KMS-11 (cell line): ENCODE data around the gene ZFAND3.

Source experiments
- H2AFZ ChIP-seq: fragments of 200-600 bp; sonication (generic); 2 replicates; pipeline ENCODE4 v1.6.1; 2016; ENCODE audit warnings: antibody characterized with exemption, mixed run types, low read depth
- H3K27ac ChIP-seq: fragments of 200-600 bp; sonication (generic); 2 replicates; pipeline ENCODE4 v1.6.1; 2016; ENCODE audit warnings: mild to moderate bottlenecking, mixed run types
- H3K27me3 ChIP-seq: fragments of 200-600 bp; sonication (generic); 2 replicates; pipeline ENCODE4 v1.6.1; 2017; ENCODE audit warnings: mild to moderate bottlenecking, low read depth, mixed run types, moderate library complexity; ENCODE audit not compliant: insufficient read depth
- H3K36me3 ChIP-seq: fragments of 200-600 bp; sonication (generic); 2 replicates; pipeline ENCODE4 v1.6.1; 2017; ENCODE audit warnings: mild to moderate bottlenecking, mixed run types; ENCODE audit not compliant: insufficient read depth
- H3K4me1 ChIP-seq: fragments of 200-600 bp; sonication (generic); 2 replicates; pipeline ENCODE4 v1.6.1; 2016; ENCODE audit warnings: mild to moderate bottlenecking, low read depth, mixed run types; ENCODE audit not compliant: poor library complexity, severe bottlenecking
- H3K4me2 ChIP-seq: fragments of 200-600 bp; sonication (generic); 2 replicates; pipeline ENCODE4 v1.7.0; 2016; ENCODE audit warnings: mild to moderate bottlenecking, mixed run types
- H3K4me3 ChIP-seq: fragments of 200-600 bp; sonication (generic); IDR thresholded peaks from 2 replicates; pipeline ENCODE4 v1.6.1; 2017; ENCODE audit warnings: low read depth, low read length, mixed read lengths; ENCODE audit not compliant: insufficient read depth
- H3K79me2 ChIP-seq: fragments of 200-600 bp; sonication (generic); 2 replicates; pipeline ENCODE4 v1.6.1; 2016; ENCODE audit warnings: low read depth, mixed run types; ENCODE audit not compliant: insufficient read depth
- H3K9ac ChIP-seq: fragments of 200-600 bp; sonication (generic); 2 replicates; pipeline ENCODE4 v1.6.1; 2016; ENCODE audit warnings: mild to moderate bottlenecking, mixed run types
- H4K20me1 ChIP-seq: fragments of 200-600 bp; sonication (generic); 2 replicates; pipeline ENCODE4 v1.6.1; 2016; ENCODE audit warnings: mild to moderate bottlenecking, mixed run types; ENCODE audit not compliant: insufficient read depth
- CTCF ChIP-seq: fragments of 200-600 bp; sonication (generic); conservative IDR thresholded peaks from 2 replicates; pipeline ENCODE4 v1.6.1; 2017; ENCODE audit warnings: low read depth, mild to moderate bottlenecking, antibody characterized with exemption, low read length, moderate library complexity, mixed read lengths

The ZFAND3 gene

GRCh38 chr6:38182426-38182825, 362.9 kb downstream of the ZFAND3 start:
- H3K4me2 ChIP-seq: no peak overlapping the region
- no peak overlapping the region for H3K27ac ChIP-seq
- no peaks in the 10 kb centered on the region for H3K4me1 ChIP-seq

GRCh38 chr6:38183856-38184584, 364.5 kb downstream of the ZFAND3 start:
- Histone ChIP-seq H3K27me3 (no peaks in the 10 kb centered on the region), H3K4me1 (no peaks in the 10 kb centered on the region), H3K27ac (no peak overlapping the region), H3K4me2 (no peak overlapping the region), H4K20me1 (no peaks in the 10 kb centered on the region), H3K36me3 (no peaks in the 10 kb centered on the region), H3K4me3 (no peak overlapping the region), H3K79me2 (no peaks in the 10 kb centered on the region), H2AFZ (no peak overlapping the region), H3K9ac (no peak overlapping the region)
- TF ChIP-seq CTCF: no peak

More at GRCh38 chr6:38182426-38182825, 362.9 kb downstream of the ZFAND3 start:
- Histone ChIP-seq H2AFZ (no peak overlapping the region), H3K27me3 (no peaks in the 10 kb centered on the region), H4K20me1 (no peaks in the 10 kb centered on the region), H3K79me2 (no peaks in the 10 kb centered on the region), H3K9ac (no peak overlapping the region), H3K4me3 (no peak overlapping the region), H3K36me3 (no peaks in the 10 kb centered on the region)
- no peak for TF ChIP-seq CTCF

GRCh38 chr6:38184585-38185080, 365.1 kb downstream of the ZFAND3 start:
- Histone ChIP-seq H3K27me3 (no peaks in the 10 kb centered on the region), H3K9ac (no peak overlapping the region), H3K36me3 (no peaks in the 10 kb centered on the region), H3K79me2 (no peaks in the 10 kb centered on the region), H3K4me3 (no peak overlapping the region), H3K4me2 (no peak overlapping the region), H4K20me1 (no peaks in the 10 kb centered on the region), H3K4me1 (no peaks in the 10 kb centered on the region), H2AFZ (no peak overlapping the region), H3K27ac (no peak overlapping the region)
- no peak for TF ChIP-seq CTCF

GRCh38 chr6:38185244-38185643, 365.7 kb downstream of the ZFAND3 start:
- Histone ChIP-seq H2AFZ (no peak overlapping the region), H3K4me1 (no peaks in the 10 kb centered on the region), H3K4me2 (no peak overlapping the region), H3K36me3 (no peaks in the 10 kb centered on the region), H3K79me2 (no peaks in the 10 kb centered on the region), H3K9ac (no peak overlapping the region), H3K27ac (no peak overlapping the region), H3K4me3 (no peak overlapping the region), H4K20me1 (no peaks in the 10 kb centered on the region), H3K27me3 (no peaks in the 10 kb centered on the region)
- no peak for TF ChIP-seq CTCF
